K562 (cell line): Measurements from ENCODE around the gene CRIM1. TPM values are rescaled to one million over a fixed set of nuclear protein-coding genes. Genes with fewer than 3 reads are reported as not detected.

ENCODE experiments used
- polyA plus RNA-seq, 8 experiments: library from polyadenylated mRNA; depleted of rRNA in 4 of 8; stranded (reverse) in 5 of 8; unstranded in 3 of 8; fragments of >200 nt; fragmentation: Nextera tagmentation in 2 of 8; fragmentation: Illumina TruSeq in 1 of 8; extraction: Ambion mirVana in 2 of 8; extraction: Trizol in 1 of 8; gene quantifications; 2 replicates each; pipeline versions ENCODE4 v1.2.1 to v1.2.3, GENCODE V29; 2011 to 2014; ENCODE audit warnings: inconsistent platforms in 1 of 8, missing spikeins in 1 of 8
- total RNA-seq, 7 experiments: library from RNA; depleted of rRNA in 6 of 7; stranded (reverse); fragments of >200 nt in 6 of 7; fragmentation: Illumina TruSeq in 2 of 7; extraction: Trizol in 2 of 7; gene quantifications; 2 replicates each; pipeline versions ENCODE4 v1.2.1 to v1.2.3, GENCODE V29; 2011 to 2021; ENCODE audit warnings: low replicate concordance in 1 of 7
- TF ChIP-seq, protein P1 (sequence below), 2 experiments: fragments of 450-650 bp in 1 of 2; sonication (generic) in 1 of 2; formaldehyde crosslinking in 1 of 2; IDR thresholded peaks; 2 replicates each; pipeline versions ENCODE4 v1.7.1 to v1.9.0; 2016 to 2022; ENCODE audit warnings: inconsistent platforms in 1 of 2, mild to moderate bottlenecking in 1 of 2, missing genetic modification reagents in 1 of 2

The CRIM1 gene
- total and polyA plus RNA-seq, 9 of the 15 experiments (the other 6 are each of a cell fraction or from before 2014, with no cell fraction given), result 0.01 to 0.36 (median 0.06) TPM; not detected in 1

DNA sequence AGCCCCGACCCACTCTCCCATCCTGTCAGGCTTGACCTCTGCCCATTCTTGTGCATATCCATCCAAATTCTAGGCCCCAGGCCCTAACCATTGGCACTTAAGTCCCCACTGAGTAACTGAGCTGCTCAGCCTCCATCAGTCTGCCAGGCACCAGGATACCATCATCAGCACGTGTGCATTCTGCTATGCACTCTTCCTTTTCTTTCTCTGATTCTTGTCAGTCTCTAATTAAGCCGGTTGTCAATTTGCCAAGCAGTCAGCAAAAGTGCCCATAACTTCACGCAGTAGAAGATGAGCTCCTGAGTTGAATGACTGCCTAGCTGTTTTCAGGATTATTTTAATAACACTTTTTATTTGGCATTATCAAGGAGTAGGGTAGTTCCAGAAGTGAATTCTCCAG lies 135.2 kb downstream of the CRIM1 start (continued):
- TF ChIP-seq, protein P1, sequence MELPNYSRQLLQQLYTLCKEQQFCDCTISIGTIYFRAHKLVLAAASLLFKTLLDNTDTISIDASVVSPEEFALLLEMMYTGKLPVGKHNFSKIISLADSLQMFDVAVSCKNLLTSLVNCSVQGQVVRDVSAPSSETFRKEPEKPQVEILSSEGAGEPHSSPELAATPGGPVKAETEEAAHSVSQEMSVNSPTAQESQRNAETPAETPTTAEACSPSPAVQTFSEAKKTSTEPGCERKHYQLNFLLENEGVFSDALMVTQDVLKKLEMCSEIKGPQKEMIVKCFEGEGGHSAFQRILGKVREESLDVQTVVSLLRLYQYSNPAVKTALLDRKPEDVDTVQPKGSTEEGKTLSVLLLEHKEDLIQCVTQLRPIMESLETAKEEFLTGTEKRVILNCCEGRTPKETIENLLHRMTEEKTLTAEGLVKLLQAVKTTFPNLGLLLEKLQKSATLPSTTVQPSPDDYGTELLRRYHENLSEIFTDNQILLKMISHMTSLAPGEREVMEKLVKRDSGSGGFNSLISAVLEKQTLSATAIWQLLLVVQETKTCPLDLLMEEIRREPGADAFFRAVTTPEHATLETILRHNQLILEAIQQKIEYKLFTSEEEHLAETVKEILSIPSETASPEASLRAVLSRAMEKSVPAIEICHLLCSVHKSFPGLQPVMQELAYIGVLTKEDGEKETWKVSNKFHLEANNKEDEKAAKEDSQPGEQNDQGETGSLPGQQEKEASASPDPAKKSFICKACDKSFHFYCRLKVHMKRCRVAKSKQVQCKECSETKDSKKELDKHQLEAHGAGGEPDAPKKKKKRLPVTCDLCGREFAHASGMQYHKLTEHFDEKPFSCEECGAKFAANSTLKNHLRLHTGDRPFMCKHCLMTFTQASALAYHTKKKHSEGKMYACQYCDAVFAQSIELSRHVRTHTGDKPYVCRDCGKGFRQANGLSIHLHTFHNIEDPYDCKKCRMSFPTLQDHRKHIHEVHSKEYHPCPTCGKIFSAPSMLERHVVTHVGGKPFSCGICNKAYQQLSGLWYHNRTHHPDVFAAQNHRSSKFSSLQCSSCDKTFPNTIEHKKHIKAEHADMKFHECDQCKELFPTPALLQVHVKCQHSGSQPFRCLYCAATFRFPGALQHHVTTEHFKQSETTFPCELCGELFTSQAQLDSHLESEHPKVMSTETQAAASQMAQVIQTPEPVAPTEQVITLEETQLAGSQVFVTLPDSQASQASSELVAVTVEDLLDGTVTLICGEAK (IDR thresholded peaks at IDR 0.05), result no peak
- TF ChIP-seq, protein P1 (CRISPR knock-in tag; IDR thresholded peaks at IDR 0.05), result no peak
